HEK293 (cell line): ENCODE measurements around the gene ABCA7.

Experiments
- BCL6B ChIP-seq: fragments of 450-650 bp; formaldehyde crosslinking; IDR thresholded peaks from 2 replicates; pipeline ENCODE4 v1.5.1; 2017; ENCODE audit warnings: missing biosample characterization, missing genetic modification characterization
- CTCF ChIP-seq: fragments of 450-650 bp; formaldehyde crosslinking; IDR thresholded peaks from 2 replicates; pipeline ENCODE4 v1.5.1; 2016; ENCODE audit warnings: missing biosample characterization, missing genetic modification characterization
- GFI1B ChIP-seq: fragments of 450-650 bp; formaldehyde crosslinking; IDR thresholded peaks from 2 replicates; pipeline ENCODE4 v1.5.1; 2016; ENCODE audit warnings: missing biosample characterization, missing genetic modification characterization
- REST ChIP-seq: fragments of 450-650 bp; formaldehyde crosslinking; IDR thresholded peaks from 2 replicates; pipeline ENCODE4 v1.5.1; 2016; ENCODE audit warnings: missing biosample characterization, missing genetic modification characterization
- SP2 ChIP-seq: fragments of 450-650 bp; formaldehyde crosslinking; IDR thresholded peaks from 2 replicates; pipeline ENCODE4 v1.5.1; 2016; ENCODE audit warnings: missing biosample characterization, missing genetic modification characterization
- TCF7L2 ChIP-seq: IDR thresholded peaks from 2 replicates; pipeline ENCODE4 v1.6.1; 2011; ENCODE audit warnings: low read depth, mild to moderate bottlenecking, inconsistent platforms, low read length, moderate library complexity, borderline replicate concordance
- ZEB2 ChIP-seq: fragments of 450-650 bp; formaldehyde crosslinking; IDR thresholded peaks from 2 replicates; pipeline ENCODE4 v1.5.1; 2016; ENCODE audit warnings: missing biosample characterization, missing genetic modification characterization
- ZNF362 ChIP-seq: fragments of 450-650 bp; formaldehyde crosslinking; IDR thresholded peaks from 2 replicates; pipeline ENCODE4 v1.5.1; 2016; ENCODE audit warnings: missing biosample characterization, missing genetic modification characterization
- ZNF391 ChIP-seq: fragments of 450-650 bp; formaldehyde crosslinking; IDR thresholded peaks from 2 replicates; pipeline ENCODE4 v1.5.1; 2016; ENCODE audit warnings: low read depth, missing biosample characterization, missing genetic modification characterization, borderline replicate concordance
- ZNF658 ChIP-seq: fragments of 450-650 bp; formaldehyde crosslinking; IDR thresholded peaks from 2 replicates; pipeline ENCODE4; 2016; ENCODE audit warnings: missing biosample characterization, missing genetic modification characterization
- ZNF830 ChIP-seq: fragments of 450-650 bp; IDR thresholded peaks from 2 replicates; pipeline ENCODE4 v1.5.0; 2018; ENCODE audit warnings: missing biosample characterization, missing genetic modification characterization, low read depth, mild to moderate bottlenecking, moderate library complexity

- no peak for TF ChIP-seq CTCF (tag by site-specific recombination)
- TF ChIP-seq REST (tag by site-specific recombination) = no peak
- no peak for TF ChIP-seq SP2
- TF ChIP-seq ZNF658 (tag by site-specific recombination) = no peak
- no peak for TF ChIP-seq ZEB2 (tag by site-specific recombination)
- no peak for TF ChIP-seq TCF7L2
- TF ChIP-seq BCL6B = no peak
- no peak for TF ChIP-seq ZNF830 (tag by site-specific recombination)
- TF ChIP-seq GFI1B (tag by site-specific recombination) = no peak
- TF ChIP-seq ZNF362 (tag by site-specific recombination) = no peak
- TF ChIP-seq ZNF391 = no peak
Observed at GRCh38 chr19:1086613-1087012, 46.7 kb downstream of the ABCA7 start.
